Breast epithelium (tissue), 4 donors: ENCODE measurements around the gene CADM3. TPM values are rescaled to one million over a fixed set of nuclear protein-coding genes. Genes with fewer than 3 reads are reported as not detected.
A peak's percentile ranks its signal among the peaks of the same experiment; 100 is the strongest.

Experiments used
- DNase-seq, 2 donors: peaks; one replicate each; pipeline ENCODE4 v3.0.0-alpha.2; 2019; ENCODE audit warnings: low spot score in 2 of 2
- H3K27ac ChIP-seq, 2 donors: fragments of 200-600 bp; sonication (generic) in 1 of 2; one replicate each; pipeline ENCODE4 v1.5.1; 2016 to 2019; ENCODE audit warnings: mild to moderate bottlenecking in 1 of 2
- H3K27me3 ChIP-seq, 2 donors: fragments of 200-600 bp; sonication (generic) in 1 of 2; one replicate each; pipeline versions ENCODE4 v1.5.1 to v1.6.0; 2017 to 2019; ENCODE audit warnings: control low read depth in 1 of 2, mild to moderate bottlenecking in 1 of 2
- H3K36me3 ChIP-seq: fragments of 200-600 bp; one replicate; pipeline ENCODE4 v1.5.1; 2019
- H3K4me1 ChIP-seq, 2 donors: fragments of 200-600 bp; sonication (generic); one replicate each; pipeline ENCODE4 v1.5.1; 2016 to 2019; ENCODE audit warnings: control low read depth in 1 of 2
- H3K4me3 ChIP-seq, 3 donors: fragments of 200-600 bp; sonication (generic); 1 replicate in 2 of 3; 2 replicates in 1 of 3; pipeline ENCODE4 v1.5.1; 2016 to 2019; ENCODE audit warnings: mild to moderate bottlenecking in 3 of 3, moderate library complexity in 2 of 3
- H3K9me3 ChIP-seq, 2 donors: fragments of 200-600 bp; sonication (generic) in 1 of 2; one replicate each; pipeline ENCODE4 v1.5.1; 2016 to 2019; ENCODE audit warnings: control low read depth in 1 of 2
- POLR2A ChIP-seq: fragments of 450-650 bp; IDR thresholded peaks from one replicate; pipeline ENCODE4 v1.6.1; 2016; ENCODE audit warnings: antibody characterized with exemption, mild to moderate bottlenecking, moderate library complexity
- POLR2AphosphoS5 ChIP-seq, 3 donors: sonication (generic); formaldehyde crosslinking; IDR thresholded peaks; one replicate each; pipeline ENCODE4 v1.6.1; 2017; ENCODE audit warnings: antibody characterized with exemption in 3 of 3
- intact Hi-C: fragments of 100-400 bp; cut with DNase I; formaldehyde crosslinking; loops from one replicate; pipeline ENCODE4 v1.15.1; 2023; ENCODE audit warnings: low total_unique reads
- total RNA-seq, 3 donors: library from RNA; depleted of rRNA; stranded (reverse); fragments of >200 nt; gene quantifications; one replicate each; pipeline ENCODE4 v1.1.0, GENCODE V29; 2016
- TF ChIP-seq, protein P1 (sequence below), 3 donors: fragments of 450-650 bp; IDR thresholded peaks; one replicate each; pipeline ENCODE4 v1.5.1; 2016 to 2017; ENCODE audit warnings: antibody characterized with exemption in 3 of 3, mild to moderate bottlenecking in 3 of 3, moderate library complexity in 3 of 3

CADM3 gene
- total RNA-seq, 3 donors from 2014 or later: 5.2 to 22.6 (median 15.2) TPM

DNA sequence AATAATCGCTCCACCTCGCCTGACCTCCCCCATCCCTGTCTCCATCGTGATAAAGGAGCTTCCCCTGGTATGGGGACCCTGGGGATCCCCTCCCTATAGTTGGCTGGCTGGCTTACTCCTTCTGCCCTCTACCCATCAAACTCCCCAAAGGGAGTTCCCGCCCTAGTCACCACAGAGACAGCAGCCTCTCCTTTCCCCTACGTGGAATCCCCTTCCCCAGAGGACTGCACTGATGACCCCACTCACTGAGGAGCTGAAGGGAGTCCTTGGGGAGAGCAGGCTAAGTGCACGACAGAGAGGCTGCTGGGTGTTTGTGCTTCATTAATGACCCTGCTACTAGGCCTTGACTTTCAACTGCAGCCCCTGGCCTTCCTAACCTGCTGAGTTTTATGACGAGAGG, 1.9 kb downstream of the CADM3 start:
- no peak for DNase-seq
- TF ChIP-seq POLR2A: no peak
- no peak for TF ChIP-seq POLR2AphosphoS5 (IDR thresholded peaks at IDR 0.05)
- no peaks in the 10 kb centered on the region for H3K4me1 ChIP-seq
- H3K36me3 ChIP-seq: no peaks in the 10 kb centered on the region
- no peak overlapping the region for H3K27ac ChIP-seq
- peak overlapping the region in 2 of 3 donors; percentile 51 to 52 for H3K4me3 ChIP-seq
- H3K27me3 ChIP-seq: peaks cover 11 to 57% of the 10 kb centered on the region in 2 donors
- intact Hi-C loops: no loop called here
- no peaks in the 10 kb centered on the region for H3K9me3 ChIP-seq

DNA sequence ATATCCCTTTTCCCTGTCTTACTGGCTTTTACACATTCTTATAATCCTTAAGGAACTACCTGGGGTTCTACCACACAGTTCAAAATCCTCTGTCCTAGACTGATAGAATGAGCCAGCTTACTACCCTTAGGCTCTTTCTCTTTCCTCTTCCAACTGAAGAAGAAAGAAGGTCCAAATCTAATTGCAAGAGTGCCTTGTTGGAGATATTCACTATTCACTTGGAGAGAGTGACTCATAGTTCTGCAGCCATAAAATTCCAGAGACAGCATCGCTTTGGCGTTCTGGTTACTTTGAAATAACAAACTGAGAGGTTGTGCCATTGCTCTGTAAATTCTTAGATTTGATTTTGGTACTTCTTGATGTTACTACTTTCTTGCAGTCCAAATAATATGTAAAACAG, 4.2 kb downstream of the CADM3 start:
- TF ChIP-seq, protein P1, sequence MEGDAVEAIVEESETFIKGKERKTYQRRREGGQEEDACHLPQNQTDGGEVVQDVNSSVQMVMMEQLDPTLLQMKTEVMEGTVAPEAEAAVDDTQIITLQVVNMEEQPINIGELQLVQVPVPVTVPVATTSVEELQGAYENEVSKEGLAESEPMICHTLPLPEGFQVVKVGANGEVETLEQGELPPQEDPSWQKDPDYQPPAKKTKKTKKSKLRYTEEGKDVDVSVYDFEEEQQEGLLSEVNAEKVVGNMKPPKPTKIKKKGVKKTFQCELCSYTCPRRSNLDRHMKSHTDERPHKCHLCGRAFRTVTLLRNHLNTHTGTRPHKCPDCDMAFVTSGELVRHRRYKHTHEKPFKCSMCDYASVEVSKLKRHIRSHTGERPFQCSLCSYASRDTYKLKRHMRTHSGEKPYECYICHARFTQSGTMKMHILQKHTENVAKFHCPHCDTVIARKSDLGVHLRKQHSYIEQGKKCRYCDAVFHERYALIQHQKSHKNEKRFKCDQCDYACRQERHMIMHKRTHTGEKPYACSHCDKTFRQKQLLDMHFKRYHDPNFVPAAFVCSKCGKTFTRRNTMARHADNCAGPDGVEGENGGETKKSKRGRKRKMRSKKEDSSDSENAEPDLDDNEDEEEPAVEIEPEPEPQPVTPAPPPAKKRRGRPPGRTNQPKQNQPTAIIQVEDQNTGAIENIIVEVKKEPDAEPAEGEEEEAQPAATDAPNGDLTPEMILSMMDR (IDR thresholded peaks at IDR 0.05): no peak
- TF ChIP-seq POLR2AphosphoS5 (IDR thresholded peaks at IDR 0.05) (no peak), POLR2A (no peak)
- intact Hi-C loops: no loop called here
- Histone ChIP-seq H3K4me3 (no peak overlapping the region), H3K9me3 (no peaks in the 10 kb centered on the region), H3K36me3 (no peaks in the 10 kb centered on the region), H3K27me3 (peaks cover 11 to 45% of the 10 kb centered on the region in 2 donors), H3K27ac (no peak overlapping the region), H3K4me1 (no peaks in the 10 kb centered on the region)
- no peak for DNase-seq

DNA sequence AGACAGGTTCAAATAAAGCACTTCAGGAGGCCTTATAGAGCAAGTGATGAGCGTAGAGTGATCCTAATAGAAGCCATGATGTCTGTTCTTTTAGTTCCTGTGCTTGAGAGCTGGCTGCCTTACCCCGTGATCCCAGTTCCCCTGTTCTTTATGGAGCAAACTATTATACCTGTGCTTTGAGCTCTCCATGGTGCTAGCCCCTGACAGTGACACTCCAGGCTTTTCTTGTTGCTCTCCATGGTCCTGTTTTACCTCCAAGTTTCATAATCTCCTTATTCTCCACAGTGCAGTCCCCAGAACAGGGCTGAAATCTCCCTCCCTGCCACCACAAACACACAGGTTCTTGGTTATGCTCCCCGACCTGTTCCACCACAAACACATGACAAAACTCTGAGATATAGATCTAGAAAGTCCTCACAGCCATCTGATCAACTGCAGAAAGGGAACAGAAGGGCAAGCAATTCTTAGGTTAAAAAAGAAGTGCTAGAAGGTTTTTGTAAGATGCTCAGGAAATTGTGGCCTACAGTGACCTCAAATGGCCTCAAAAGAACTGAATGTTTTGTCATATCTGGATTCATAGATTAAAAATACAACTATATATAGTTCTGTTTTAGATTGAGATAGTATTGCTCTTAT, 6.0 kb downstream of the CADM3 start:
- Histone ChIP-seq H3K9me3 (no peaks in the 10 kb centered on the region), H3K36me3 (no peaks in the 10 kb centered on the region), H3K27me3 (peaks cover 0 to 33% of the 10 kb centered on the region in 2 donors), H3K4me1 (no peaks in the 10 kb centered on the region), H3K4me3 (no peak overlapping the region), H3K27ac (no peak overlapping the region)
- DNase-seq: no peak
- intact Hi-C loops: no loop called here
- TF ChIP-seq, protein P1 (IDR thresholded peaks at IDR 0.05): no peak
- TF ChIP-seq POLR2AphosphoS5 (IDR thresholded peaks at IDR 0.05) (no peak), POLR2A (no peak)

DNA sequence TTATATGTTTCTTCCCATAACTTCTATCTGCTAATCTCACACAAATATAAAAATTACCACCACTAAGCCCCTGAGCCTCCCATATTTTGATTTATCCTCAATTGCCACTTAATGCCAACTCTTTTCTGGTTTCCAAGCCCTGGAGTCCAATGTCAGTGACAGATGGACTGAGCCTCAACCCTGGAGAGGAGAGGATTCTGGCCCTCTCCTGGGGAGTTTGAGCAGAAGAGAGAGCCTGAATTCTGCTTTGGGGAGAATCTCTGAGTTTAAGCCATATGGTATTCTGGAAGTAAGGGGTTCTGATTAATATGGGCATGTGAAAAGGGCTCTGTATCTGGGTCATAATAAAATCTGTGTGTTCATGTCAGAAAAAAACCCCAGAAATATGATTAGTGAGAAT, 8.5 kb downstream of the CADM3 start:
- H3K27me3 ChIP-seq: peaks cover 0 to 9% of the 10 kb centered on the region in 2 donors
- H3K4me3 ChIP-seq: no peak overlapping the region
- DNase-seq: no peak
- H3K36me3 ChIP-seq: no peaks in the 10 kb centered on the region
- intact Hi-C loops: no loop called here
- H3K4me1 ChIP-seq: no peaks in the 10 kb centered on the region
- H3K9me3 ChIP-seq: no peaks in the 10 kb centered on the region
- no peak overlapping the region for H3K27ac ChIP-seq
- TF ChIP-seq POLR2AphosphoS5 (IDR thresholded peaks at IDR 0.05): no peak

DNA sequence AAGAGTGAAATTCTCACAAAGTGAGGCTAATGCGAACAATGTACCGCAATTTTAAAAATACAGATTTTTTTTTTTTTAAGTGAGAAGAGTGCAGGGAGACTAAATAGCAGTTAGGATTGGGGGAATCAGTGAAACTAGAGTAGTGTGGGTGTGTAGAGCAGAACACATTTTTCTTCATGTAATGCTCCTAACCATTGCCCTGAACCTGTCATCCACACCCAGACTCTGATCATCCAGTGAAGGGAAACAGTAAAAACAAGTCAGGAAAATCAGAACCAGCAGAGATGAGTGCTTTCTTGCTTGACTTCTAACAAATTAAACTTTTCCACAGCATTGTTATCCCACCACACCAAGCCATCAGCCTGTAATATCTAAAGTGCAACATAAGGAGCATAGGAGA, 9.1 kb downstream of the CADM3 start:
- H3K4me1 ChIP-seq: no peaks in the 10 kb centered on the region
- DNase-seq: no peak

DNA sequence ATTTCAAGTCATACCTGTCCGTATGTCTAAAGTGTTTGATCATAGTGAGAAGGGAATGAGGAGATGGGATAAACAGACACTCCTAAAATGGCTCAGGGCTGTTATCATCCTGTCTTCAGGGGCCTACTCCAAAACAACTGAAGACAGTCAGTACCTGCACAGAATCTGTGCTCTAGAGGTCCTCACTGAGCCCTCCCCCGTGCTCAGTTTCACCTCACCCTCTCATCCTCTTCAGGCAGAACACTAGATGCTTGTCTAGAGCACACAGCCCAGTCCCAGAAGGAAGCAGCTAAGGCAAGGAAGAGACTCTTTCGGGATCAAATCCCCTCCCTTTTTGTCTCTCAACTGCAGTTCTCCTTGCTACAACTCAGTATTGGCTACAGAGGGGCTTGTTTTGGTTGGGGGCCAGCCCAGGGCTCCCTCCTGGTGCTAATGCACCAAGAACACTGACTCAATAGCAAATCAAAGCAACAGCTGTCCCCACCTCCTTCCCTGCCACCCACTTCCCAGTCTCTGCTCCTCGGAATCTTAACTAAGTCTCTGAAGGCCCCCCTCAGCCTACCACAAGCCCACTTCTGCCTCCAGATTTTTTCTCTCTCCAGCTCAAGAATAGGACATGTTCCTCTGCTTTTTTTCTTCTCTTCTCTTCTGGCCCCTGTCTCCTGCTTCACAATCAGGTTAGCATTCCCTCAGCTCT, 10.1 kb downstream of the CADM3 start:
- no peaks in the 10 kb centered on the region for H3K4me1 ChIP-seq
- peaks cover 0 to 6% of the 10 kb centered on the region in 2 donors for H3K27me3 ChIP-seq
- H3K27ac ChIP-seq: no peak overlapping the region
- DNase-seq: no peak
- no peaks in the 10 kb centered on the region for H3K9me3 ChIP-seq
- TF ChIP-seq POLR2A (no peak), POLR2AphosphoS5 (IDR thresholded peaks at IDR 0.05) (no peak)
- TF ChIP-seq, protein P1 (IDR thresholded peaks at IDR 0.05): no peak
- no peak overlapping the region for H3K4me3 ChIP-seq
- intact Hi-C loops: no loop called here
- no peaks in the 10 kb centered on the region for H3K36me3 ChIP-seq

More for the DNA sequence above, 9.1 kb downstream of the CADM3 start:
- no peak overlapping the region for H3K27ac ChIP-seq
- H3K36me3 ChIP-seq: no peaks in the 10 kb centered on the region
- peaks cover 0 to 6% of the 10 kb centered on the region in 2 donors for H3K27me3 ChIP-seq
- no peaks in the 10 kb centered on the region for H3K9me3 ChIP-seq
- intact Hi-C loops: no loop called here
- TF ChIP-seq, protein P1 (IDR thresholded peaks at IDR 0.05): no peak
- TF ChIP-seq POLR2A (no peak), POLR2AphosphoS5 (IDR thresholded peaks at IDR 0.05) (no peak)
- H3K4me3 ChIP-seq: no peak overlapping the region
